ENCODE data around the gene ZGRF1. TPM values are rescaled to one million over a fixed set of nuclear protein-coding genes. Genes with fewer than 3 reads are reported as not detected.

The ZGRF1 gene
- total RNA-seq, 1 donor from 2014 or later = 32.4 TPM

Other genes with a start within 250 kb of the ZGRF1 start
- 0.16 and 0.17 TPM in 2 replicates for gene NEUROG2, start 120.7 kb downstream of the ZGRF1 start, total RNA-seq
- gene LARP7, start 234 bp upstream of the ZGRF1 start, total RNA-seq = 47.6 and 48.5 TPM in 2 replicates

All from activated CD4-positive, alpha-beta T cell treated with anti-CD3 and anti-CD28 coated beads, Interleukin-2, amount 10 ng/mL, durations not matched to agents 24 days and 14 days (primary cell).